ENCODE data around the gene PDGFD.

Gene PDGFD

GRCh38 chr11:104092744-104093143, 71.2 kb downstream of the PDGFD start:
- no peak for DNase-seq

GRCh38 chr11:104091281-104092096, 72.5 kb downstream of the PDGFD start:
- DNase-seq, result no peak

- DNase-seq, result no peak
Observed at GRCh38 chr11:104090767-104091166, 73.2 kb downstream of the PDGFD start.

DNA sequence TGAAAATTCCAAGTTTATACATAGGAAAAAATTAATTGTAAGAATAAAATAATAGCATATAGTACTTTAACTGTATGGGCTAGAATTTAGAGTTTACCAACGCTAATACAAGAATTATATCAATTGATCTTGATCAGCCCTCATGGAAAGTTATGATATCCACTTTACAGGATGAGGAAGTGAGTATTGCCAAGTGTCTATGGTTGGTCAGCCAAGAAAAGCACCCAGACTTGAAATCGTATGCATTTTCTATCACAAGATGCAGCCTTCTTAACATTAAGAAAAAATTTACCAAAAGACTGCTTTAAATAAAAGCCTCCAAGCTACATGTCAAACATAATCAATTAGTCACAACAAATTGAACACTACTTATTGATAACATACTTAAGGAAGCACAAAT, 74.5 kb downstream of the PDGFD start:
- no peak for DNase-seq

GRCh38 chr11:104086621-104087020, 77.3 kb downstream of the PDGFD start:
- no peak for DNase-seq

DNA sequence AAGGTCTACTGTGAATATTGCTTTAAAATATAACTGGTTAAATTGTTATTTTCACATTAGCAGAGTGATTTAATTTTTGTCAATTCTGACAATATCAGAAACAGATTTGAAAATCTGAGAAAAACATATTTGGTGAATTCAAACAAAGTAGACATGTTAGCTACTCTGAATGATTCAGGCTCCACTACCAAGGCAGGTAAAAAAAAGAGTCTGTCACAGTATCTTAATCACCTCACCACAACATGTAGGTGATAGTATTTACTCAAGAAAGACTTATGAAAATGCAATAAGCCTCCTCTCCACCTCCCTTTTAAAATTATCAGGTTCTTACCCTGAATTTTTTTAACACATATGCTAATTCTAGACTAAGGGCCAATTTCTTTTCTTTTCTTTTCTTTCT, 85.0 kb downstream of the PDGFD start:
- DNase-seq, result no peak

GRCh38 chr11:104078245-104078644, 85.7 kb downstream of the PDGFD start:
- no peak for DNase-seq

DNA sequence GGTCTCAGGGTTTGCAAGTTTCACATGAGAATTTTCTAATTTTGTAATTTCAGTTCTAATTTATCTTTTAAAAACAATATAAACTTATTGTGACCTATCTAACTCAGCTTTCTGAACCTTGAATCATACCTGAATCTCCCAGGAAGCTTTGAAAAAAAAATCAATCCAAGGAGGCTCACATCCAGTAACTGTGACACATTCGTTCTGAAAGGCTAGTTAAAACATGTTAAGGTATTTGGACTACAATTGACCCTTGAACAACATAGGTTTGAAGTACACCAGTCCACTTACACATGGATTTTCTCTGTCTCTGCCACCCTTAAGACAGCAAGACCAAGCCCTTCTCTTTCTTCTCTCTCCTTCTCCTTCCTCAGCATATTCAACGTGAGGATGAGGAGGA, 87.5 kb downstream of the PDGFD start:
- DNase-seq, result no peak

DNA sequence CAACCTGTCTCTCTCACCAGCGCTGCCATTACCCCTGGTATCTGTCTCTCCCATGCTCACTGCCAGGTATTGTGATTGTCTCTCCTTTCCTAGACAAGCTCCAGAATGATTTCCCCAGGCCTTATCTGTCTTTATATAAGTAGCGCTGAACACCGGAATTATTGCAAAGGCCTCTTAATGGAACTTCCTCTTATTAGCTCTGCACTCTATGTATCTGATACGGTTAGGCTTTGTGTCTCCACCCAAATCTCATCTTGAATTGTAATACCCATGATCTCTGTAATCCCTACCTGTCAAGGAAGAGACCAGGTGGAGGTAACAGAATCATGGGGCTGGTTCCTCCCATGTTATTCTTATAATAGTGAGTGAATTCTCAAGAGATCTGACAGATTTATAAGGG, 88.2 kb downstream of the PDGFD start:
- no peak for DNase-seq

DNA sequence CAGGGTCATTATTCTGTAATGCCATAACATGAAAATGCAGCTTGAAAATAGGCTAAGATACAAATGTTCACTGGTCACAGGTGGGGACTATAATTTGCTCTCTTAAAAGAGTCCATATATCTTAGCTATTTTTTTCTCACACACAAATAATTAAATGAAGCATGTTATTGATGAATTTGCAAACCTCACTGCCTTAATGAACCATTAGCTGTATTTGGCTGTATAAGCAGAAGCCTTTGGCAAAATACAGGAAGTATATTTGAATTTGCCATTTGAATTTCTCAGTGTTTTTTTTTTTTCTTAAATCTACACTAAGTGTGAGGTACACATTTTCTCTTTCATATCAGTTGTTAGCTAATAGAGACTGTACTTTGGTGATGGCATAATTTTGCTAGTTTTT, 88.9 kb downstream of the PDGFD start:
- no peak for DNase-seq

DNA sequence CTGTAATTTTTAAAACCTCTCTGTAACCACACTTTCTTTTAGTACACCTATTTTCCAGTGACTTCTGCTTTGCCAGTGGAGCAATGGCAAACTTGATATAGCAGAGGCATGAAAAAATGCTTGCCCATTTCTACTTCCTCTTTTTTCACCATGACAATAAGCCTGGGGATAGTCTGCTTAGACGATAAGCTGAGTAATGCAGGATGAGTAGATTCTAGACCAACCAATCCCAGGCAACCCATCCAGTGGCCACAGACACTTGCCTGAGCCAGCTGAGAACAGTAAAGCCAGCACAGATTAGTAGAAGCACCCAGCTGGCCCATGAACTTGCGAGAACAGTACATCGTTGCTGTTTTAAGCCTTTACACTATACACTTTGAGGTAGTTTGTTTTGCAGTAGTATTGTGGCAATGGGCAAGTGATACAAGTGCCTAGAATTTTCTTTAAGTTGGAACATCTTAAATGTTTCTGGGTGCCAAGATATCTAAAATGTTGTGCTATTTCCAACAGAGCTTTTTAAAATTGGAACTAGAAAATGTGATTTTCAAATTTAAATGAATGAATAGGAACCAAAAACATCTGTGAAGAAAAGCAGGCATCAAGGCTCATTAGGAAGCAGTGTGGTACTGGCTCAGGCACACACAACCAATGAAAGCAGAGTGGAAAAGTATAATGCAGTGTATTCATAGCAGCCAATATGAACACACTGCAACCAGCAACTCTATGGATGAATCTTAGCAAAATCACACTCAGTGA, 89.8 kb downstream of the PDGFD start:
- DNase-seq, result no peak

GRCh38 chr11:104067534-104067933, 96.4 kb downstream of the PDGFD start:
- no peak for DNase-seq

- no peak for DNase-seq
Observed at GRCh38 chr11:104064034-104064630, 99.8 kb downstream of the PDGFD start.

GRCh38 chr11:104061853-104062521, 102.0 kb downstream of the PDGFD start:
- DNase-seq, result no peak

DNA sequence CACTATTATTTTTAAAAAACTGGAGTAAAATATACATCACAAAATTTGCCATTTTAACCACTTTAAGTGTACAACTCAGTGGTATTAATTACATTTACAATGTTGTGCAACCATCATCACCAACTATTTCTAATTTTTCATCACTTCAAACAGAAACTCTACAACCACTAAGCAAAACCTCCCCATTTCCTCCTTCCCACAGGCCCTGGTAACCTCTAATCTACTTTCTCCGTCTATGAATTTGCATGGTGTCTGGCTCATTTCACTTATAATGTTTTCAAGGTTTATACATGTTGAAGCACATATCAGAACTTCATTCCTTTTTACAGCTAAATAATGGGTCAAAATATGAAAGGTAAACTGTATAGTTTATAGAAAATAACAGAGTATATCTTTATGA, 103.1 kb downstream of the PDGFD start:
- no peak for DNase-seq

DNA sequence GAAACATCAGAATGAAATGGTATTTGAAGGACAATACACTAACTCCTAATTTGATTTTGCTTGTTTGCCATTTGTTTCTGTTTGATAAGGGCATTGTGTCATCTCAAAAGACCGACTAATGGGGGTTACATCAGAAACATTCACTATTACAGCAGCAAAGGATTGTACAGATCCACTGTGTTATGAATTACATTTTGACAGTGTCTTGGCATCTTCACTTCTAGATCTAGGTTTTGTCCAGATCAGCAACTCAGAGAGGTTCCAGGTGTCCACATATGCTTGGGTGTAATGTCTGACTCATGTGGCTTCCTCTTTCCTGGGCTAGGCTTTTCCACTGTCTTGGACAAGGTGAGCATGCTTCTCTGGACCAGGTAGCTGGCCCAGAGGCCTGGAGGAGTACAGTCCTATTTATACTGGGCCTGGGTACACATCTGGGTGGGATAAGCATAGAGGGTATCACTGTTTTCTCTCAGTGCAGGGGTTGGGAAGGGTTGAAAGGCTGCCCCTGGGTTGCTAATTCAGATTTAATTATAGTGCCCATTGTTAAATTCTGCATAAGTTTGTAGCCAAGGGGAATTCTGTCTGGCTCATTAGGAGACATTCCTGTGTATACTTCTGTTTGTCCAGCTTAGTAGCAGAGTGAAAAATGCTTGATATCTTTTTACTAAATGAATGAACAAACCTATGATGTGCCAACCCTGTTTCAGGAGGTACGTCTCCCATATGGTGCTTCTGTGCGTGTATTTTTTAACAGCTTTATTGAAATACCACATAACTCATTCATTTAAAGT, 103.7 kb downstream of the PDGFD start:
- no peak for DNase-seq

- no peak for DNase-seq
Observed at GRCh38 chr11:104058680-104059079, 105.3 kb downstream of the PDGFD start.

GRCh38 chr11:104057908-104058307, 106.0 kb downstream of the PDGFD start:
- no peak for DNase-seq

- no peak for DNase-seq
Observed at GRCh38 chr11:104055596-104055995, 108.4 kb downstream of the PDGFD start.

GRCh38 chr11:104054911-104055529, 108.9 kb downstream of the PDGFD start:
- no peak for DNase-seq

DNA sequence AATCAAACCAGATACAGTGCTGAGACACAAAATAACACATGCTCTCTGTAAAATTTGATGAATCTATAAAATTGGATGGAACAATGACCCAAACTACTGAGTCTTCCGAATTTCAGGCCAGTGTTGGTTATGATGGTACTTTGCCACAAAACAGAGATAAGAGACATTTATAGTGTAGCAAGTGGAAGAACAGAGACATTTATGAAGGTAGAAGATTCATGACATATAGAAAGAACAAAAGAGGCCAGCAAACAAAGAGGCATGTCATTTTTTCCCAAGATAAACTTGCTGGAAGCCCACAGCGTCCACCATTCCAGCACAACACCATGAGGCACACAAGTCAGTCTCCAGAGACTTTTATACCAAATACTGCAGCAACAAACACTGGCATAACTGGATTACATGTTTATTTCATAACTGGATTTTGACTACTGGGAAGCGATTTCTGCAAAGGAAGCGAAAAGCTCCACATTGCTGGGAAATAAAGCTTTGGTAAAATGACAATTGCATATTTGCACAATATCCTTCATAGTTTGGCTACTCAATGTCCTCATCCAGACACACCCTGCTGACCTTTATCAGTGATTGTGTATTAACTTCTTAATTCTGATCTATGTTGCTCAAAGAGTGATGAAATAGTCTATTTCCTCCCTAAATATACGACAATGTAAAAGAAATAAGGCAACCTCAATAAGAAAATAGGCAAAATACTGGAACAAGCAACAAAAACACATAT, 110.0 kb downstream of the PDGFD start:
- DNase-seq, result no peak
